KOPT-K1 (cell line): ENCODE results near the gene ZNF358.

Source experiments
- H3K27ac ChIP-seq: fragments of 200-600 bp; sonication (generic); 2 replicates; pipeline ENCODE4 v1.5.1; 2016; ENCODE audit warnings: antibody characterized with exemption, mild to moderate bottlenecking, low read depth, low read length; ENCODE audit not compliant: poor library complexity, severe bottlenecking
- H3K36me3 ChIP-seq: fragments of 200-600 bp; sonication (generic); 2 replicates; pipeline ENCODE4 v1.5.1; 2017; ENCODE audit warnings: antibody characterized with exemption, mild to moderate bottlenecking, low read length, moderate library complexity; ENCODE audit not compliant: insufficient read depth
- H3K9me3 ChIP-seq: fragments of 200-600 bp; sonication (generic); 2 replicates; pipeline ENCODE4 v1.5.1; 2017; ENCODE audit warnings: antibody characterized with exemption, low read length, mild to moderate bottlenecking; ENCODE audit not compliant: insufficient read depth, poor library complexity, severe bottlenecking

Gene ZNF358

DNA sequence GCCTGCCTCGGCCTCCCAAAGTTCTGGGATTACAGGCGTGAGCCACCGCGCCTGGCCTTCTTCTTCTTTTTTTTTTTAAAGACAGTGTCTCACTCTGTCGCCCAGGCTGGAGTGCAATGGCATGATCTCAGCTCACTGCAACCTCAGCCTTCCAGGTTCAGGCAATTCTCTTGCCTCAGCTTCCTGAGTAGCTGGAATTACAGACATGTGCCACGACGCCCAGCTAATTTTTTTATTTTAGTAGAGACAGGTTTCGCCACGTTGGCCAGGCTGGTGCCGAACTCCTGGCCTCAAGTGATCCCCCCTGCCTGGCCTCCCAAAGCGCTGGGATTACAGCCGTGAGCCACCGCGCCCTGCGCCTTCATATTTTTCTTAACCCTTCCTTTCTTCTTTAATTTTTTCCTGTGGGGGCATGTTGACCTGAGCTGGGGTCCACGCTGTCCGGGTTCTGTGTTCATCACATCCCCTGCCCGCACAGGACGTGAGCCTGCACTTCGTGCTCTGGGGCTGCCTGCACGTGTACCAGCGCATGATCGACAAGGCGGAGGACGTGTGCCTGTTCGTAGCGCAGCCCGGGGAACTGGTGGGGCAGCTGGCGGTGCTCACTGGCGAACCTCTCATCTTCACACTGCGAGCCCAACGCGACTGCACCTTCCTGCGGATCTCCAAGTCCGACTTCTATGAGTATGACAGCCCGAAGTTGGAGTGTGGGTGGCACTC, 33.7 kb downstream of the ZNF358 start:
- Histone ChIP-seq H3K9me3 (no peaks in the 10 kb centered on the region), H3K36me3 (no peaks in the 10 kb centered on the region; the same call in 1 of the 2 replicates)

DNA sequence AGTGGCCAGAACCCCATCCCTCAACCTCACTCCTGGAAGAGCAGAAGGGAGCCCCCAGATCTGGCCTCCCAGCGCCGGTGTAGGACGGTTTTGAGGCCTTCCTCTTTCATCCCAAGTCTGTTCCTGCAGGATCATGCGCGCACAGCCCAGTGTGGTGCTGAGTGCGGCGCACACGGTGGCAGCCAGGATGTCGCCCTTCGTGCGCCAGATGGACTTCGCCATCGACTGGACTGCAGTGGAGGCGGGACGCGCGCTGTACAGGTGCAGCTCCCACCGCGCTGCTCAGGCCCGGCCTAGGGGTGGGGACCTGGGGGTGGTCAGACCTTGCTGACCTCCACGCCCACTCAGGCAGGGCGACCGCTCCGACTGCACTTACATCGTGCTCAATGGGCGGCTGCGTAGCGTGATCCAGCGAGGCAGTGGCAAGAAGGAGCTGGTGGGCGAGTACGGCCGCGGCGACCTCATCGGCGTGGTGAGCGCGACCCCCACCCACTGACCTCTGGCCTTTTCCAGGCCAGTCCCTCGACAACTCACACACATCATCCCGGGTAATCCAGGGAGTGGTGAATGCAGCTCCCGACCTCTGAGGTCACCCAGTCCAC, 34.4 kb downstream of the ZNF358 start:
- H3K9me3 ChIP-seq = no peaks in the 10 kb centered on the region
- H3K27ac ChIP-seq = no peak overlapping the region

More for the DNA sequence above, 33.7 kb downstream of the ZNF358 start:
- no peak overlapping the region for H3K27ac ChIP-seq

DNA sequence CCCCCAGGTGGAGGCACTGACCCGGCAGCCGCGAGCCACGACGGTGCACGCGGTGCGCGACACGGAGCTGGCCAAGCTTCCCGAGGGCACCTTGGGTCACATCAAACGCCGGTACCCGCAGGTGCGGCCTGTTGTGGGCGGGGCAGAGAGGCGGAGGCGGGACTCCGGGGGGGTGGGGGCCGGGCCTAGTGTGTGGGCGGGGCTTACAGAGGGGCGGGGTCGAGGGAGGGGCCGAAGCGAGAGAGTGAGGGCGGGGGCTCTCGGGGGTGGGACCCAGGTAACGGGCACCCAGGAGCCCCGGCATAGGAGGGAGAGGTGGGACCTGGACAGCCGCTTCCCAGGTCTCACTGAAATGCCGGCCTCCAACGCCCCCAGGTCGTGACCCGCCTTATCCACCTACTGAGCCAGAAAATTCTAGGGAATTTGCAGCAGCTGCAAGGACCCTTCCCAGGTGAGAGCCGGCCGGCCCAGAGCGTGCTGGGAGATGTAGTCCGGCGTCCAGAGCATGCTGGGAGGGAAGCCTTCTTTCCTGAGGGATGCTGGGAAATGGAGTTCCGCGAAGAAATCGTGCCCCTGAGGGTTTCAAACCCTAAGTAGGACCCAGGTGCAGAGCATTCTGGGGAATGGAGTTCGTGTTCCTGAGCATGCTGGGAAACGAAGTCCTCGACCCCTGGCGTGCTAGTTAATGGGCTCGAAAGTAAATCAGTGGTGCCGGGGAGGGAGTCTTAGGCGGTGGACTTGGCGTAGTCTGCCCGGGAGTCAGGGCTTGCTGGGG, 35.3 kb downstream of the ZNF358 start:
- no peak overlapping the region for H3K27ac ChIP-seq
- no peaks in the 10 kb centered on the region for H3K9me3 ChIP-seq
- peaks cover 7% of the 10 kb centered on the region; the same call in 1 of the 2 replicates for H3K36me3 ChIP-seq

More for the DNA sequence above, 34.4 kb downstream of the ZNF358 start:
- no peaks in the 10 kb centered on the region; the same call in 1 of the 2 replicates for H3K36me3 ChIP-seq

DNA sequence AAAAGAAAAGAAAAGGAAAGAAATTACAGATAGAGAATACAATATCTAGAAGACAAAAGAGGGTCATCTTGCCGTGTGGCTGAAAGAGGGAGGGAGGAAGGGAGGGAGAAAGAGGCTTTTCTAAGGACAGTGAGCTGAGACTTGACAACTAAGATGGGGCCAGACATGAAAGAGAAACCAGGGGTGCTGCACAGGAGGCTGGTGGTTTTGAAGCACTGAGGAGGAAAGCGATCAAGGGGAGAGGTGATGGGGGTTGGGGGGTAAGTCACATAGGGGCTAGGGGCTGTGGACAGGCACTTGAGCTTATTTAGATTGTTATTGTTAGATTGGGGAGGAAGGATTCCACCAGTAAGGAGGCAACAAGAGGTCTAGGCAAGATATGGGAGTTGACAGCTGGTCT, 36.9 kb downstream of the ZNF358 start:
- Histone ChIP-seq H3K27ac (no peak overlapping the region), H3K36me3 (peaks cover 23% of the 10 kb centered on the region), H3K9me3 (no peaks in the 10 kb centered on the region)

DNA sequence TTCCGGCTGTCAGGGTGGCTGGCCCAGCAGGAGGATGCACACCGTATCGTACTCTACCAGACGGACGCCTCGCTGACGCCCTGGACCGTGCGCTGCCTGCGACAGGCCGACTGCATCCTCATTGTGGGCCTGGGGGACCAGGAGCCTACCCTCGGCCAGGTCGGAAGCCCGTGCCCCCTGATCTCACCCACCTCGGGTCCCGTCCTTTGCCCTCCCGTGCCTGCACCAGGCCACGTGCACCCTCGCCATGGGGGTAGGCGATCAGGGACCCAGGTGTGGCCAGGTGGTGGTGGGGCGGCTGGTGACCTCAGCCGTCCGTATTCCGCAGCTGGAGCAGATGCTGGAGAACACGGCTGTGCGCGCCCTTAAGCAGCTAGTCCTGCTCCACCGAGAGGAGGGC, 38.7 kb downstream of the ZNF358 start:
- Histone ChIP-seq H3K9me3 (no peaks in the 10 kb centered on the region), H3K36me3 (peaks cover 38% of the 10 kb centered on the region), H3K27ac (no peak overlapping the region)

DNA sequence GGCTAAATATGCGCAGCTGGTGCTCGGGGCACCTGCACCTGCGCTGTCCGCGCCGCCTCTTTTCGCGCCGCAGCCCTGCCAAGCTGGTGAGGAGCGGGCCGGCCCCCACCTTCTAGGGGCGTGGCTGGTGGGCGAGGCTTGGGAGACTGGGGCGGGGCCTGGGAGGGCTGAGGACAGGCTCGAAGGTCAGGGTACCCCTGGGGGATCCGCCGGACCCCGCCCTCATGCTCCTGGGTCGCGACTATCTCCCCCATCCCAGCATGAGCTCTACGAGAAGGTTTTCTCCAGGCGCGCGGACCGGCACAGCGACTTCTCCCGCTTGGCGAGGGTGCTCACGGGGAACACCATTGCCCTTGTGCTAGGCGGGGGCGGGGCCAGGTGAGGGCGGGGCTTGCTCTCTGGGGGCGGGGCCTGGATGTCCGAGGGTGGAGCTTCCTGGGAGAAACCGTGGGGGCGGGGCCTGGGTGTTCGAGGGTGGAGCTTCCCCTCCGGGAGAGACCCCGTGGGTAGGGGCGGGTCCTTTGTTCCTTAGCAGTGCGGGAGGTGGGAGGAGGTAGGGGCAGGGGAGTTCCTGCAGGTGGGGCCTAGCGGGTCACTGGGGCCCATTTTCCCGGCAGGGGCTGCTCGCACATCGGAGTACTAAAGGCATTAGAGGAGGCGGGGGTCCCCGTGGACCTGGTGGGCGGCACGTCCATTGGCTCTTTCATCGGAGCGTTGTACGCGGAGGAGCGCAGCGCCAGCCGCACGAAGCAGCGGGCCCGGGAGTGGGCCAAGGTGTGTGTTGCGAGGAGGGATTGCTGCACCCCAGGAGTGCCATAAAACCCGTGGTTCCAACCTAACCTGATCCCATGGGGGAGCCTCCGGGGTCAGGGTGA, 39.3 kb downstream of the ZNF358 start:
- H3K9me3 ChIP-seq = no peaks in the 10 kb centered on the region
- H3K36me3 ChIP-seq = peaks cover 38% of the 10 kb centered on the region
- H3K27ac ChIP-seq = no peak overlapping the region

DNA sequence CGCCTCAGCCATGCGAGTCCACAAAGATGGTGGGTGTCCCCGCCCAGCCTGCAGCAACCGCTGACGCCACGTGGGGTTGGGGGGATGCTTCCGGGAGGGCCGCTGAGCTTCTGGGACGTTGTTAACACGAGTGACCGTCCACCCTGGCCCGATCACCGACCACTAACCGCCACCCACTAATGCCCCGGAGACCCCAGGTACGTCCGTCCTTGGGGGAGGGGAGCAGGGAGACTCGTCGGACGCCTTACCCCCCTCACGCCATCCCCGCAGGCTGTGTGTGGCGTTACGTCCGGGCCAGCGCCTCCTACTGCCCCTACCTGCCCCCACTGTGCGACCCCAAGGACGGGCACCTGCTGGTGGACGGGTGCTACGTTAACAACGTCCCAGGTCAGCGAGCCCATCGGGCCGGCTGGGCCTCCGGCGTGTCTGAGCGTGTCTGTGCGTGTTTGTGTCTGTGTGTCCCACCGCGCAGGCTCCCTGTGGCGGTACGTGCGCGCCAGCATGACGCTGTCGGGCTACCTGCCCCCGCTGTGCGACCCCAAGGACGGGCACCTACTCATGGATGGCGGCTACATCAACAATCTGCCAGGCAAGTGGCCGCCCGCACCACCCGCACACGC, 40.9 kb downstream of the ZNF358 start:
- peaks cover 38% of the 10 kb centered on the region for H3K36me3 ChIP-seq

DNA sequence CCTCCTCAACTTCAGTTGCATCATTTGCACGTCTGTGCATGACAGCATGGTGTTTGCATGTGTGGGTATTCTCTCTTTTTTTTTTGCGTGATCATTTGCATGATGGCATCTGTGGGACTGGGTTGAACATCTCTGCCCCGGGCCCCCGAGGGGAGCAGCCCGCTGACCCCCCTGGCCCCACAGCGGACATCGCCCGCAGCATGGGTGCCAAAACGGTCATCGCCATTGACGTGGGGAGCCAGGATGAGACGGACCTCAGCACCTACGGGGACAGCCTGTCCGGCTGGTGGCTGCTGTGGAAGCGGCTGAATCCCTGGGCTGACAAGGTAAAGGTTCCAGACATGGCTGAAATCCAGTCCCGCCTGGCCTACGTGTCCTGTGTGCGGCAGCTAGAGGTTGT, 42.8 kb downstream of the ZNF358 start:
- no peak overlapping the region for H3K27ac ChIP-seq
- H3K36me3 ChIP-seq = peaks cover 38% of the 10 kb centered on the region
- no peaks in the 10 kb centered on the region for H3K9me3 ChIP-seq

More for the DNA sequence above, 40.9 kb downstream of the ZNF358 start:
- Histone ChIP-seq H3K9me3 (no peaks in the 10 kb centered on the region), H3K27ac (no peak overlapping the region)

DNA sequence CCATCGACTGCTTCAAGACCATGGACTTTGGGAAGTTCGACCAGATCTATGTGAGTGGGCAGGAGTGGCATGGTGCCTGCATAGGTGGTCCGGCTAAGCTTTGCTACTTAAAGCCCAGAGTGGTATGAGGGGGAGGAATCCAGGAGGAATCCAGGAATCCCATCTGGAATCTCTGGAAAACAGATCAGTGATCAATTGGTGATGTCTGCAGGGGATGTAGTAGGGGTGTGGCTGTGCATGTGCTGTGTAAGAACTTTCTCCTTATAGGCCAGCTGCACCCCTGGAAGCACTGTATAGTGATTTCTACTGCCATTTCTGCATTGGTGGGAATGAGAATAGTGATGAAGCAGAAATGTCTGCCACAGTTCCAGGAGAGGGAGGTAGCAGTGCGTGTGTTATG, 43.2 kb downstream of the ZNF358 start:
- H3K36me3 ChIP-seq = peaks cover 38% of the 10 kb centered on the region

DNA sequence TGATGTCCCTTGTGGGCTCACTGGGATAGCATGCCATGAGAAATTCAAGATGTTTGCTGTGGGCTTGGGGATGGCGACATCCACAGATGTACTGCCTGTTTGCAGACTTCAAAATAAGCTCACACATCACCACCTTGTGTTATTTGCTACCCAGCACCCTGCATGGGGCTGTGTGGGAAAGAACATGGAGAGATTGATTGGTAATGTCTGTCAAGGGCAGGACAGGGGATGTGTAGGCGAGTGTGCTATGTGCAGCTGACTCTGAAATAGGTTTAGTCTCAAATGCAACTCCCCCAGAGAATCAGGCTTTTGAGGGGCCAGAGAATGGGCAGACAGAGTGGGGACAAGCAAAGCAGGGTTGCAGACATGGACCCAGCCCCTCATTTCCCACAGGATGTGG, 44.4 kb downstream of the ZNF358 start:
- Histone ChIP-seq H3K27ac (no peak overlapping the region), H3K36me3 (peaks cover 38% of the 10 kb centered on the region), H3K9me3 (no peaks in the 10 kb centered on the region)

More for the DNA sequence above, 43.2 kb downstream of the ZNF358 start:
- no peaks in the 10 kb centered on the region for H3K9me3 ChIP-seq
- no peak overlapping the region for H3K27ac ChIP-seq

DNA sequence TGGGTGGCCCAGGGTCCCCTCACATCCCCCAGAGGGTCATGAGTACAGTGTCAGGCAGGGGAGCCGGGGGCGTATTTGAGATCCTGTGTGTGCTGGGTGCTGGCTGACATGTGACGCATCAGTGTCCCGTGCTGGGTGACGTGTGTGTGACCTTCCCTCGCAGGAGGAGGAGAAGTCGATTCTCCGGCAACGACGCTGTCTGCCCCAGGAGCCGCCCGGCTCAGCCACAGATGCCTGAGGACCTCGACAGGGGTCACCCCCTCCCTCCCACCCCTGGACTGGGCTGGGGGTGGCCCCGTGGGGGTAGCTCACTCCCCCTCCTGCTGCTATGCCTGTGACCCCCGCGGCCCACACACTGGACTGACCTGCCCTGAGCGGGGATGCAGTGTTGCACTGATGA, 45.4 kb downstream of the ZNF358 start:
- Histone ChIP-seq H3K9me3 (no peaks in the 10 kb centered on the region), H3K27ac (no peak overlapping the region), H3K36me3 (peaks cover 30% of the 10 kb centered on the region)

DNA sequence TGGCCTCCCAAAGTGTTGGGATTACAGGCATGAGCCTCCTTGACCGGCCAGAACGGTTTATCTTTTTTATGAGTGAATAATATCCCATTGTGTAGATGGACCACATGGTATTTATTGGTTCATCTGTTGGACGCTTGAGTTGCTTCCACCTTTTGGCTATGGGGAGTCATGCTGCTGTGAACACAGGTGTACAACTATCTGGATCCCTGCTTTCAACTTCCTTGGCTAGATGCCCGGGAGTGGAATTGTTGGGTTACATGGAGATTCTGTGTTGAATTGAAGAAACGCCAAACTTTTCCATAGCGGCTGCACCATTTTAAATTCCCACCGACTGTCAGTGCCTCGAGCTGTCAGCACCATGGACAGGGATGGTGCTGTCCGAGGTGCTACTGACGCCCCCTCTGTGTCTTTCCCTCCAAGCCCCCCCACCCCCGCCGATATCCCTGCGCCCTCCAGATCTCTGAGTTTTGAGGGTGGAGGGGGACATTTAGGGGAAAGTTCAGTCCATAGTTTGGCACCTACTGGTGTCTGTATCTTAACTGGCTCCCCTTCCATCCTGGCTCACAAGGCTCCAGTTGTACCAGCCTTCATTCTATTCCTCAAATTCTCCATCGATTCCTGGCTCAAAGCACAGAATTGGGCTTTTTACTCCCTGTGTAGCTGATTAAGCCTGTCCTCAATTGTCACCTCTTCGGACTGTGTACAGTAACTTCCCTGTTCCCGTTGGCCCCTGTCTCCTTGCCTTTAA, 46.9 kb downstream of the ZNF358 start:
- H3K27ac ChIP-seq = no peak overlapping the region
- H3K9me3 ChIP-seq = no peaks in the 10 kb centered on the region
- peaks cover 15% of the 10 kb centered on the region for H3K36me3 ChIP-seq

DNA sequence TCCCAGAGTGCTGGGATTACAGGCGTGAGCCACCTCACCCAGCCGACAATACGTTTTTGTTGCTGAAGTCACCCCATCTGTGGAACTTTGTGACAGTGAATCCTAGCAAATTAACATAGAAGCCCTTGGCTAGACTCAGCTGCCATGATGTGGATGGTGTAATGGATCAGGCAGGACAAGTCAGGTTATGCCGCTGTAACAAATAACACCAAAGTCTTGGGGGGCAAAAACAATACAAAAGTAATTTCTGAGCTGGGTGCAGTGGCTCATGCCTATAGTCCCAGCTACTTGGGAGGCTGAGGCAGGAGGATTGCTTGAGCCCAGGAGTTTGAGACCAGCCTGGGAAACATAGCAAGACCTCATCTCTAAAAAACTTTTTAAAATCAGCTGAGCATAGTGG, 49.0 kb downstream of the ZNF358 start:
- Histone ChIP-seq H3K9me3 (no peaks in the 10 kb centered on the region), H3K27ac (no peak overlapping the region), H3K36me3 (no peaks in the 10 kb centered on the region)

DNA sequence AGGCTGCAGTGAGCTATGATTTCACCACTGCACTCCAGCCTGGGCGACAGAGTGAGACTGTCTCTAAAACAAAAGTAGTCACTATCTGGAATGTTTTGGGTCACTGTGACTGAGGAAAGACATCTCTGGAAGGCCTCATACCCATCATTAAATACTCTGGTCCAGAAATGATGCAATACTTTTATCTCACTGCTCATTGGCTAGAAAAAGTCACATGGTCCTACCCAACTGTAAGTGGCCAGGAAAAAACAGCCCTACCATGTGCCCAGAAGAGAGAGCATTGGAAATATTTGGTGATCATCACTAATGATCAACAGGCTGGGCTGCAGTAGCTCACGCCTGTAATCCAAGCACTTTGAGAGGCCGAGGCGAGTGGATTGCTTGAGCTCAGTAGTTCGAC, 49.4 kb downstream of the ZNF358 start:
- Histone ChIP-seq H3K27ac (no peak overlapping the region), H3K36me3 (no peaks in the 10 kb centered on the region), H3K9me3 (no peaks in the 10 kb centered on the region)
